ENCODE data around the gene STEAP1. TPM values are rescaled to one million over a fixed set of nuclear protein-coding genes. Genes with fewer than 3 reads are reported as not detected.
"Not testable (repeated sequence)": the region's sequence is repeated elsewhere in the genome, so short reads cannot be mapped to it uniquely, and the experiment has no call there.

The STEAP1 gene
- total RNA-seq, 1 experiment from 2014 or later: 5.5 TPM

DNA sequence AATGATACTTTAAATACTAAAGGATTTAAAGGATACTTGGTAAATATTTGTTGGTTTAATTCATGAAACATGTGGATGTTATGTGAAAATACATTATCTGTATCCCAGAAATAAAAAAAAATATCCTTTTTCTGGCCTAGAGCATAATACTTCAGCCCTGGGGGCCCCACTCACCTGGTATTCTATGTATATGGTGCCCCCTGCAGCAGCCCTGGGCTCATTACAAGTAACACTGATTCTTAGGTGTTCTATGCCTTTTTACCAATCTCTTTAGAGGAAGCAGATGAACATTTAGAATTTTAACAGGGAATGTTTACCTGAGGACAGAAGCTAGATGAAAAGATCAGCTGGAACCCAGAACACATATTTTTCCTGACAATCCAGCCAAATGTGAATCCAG, 4.8 kb upstream of the STEAP1 start:
- POLR2A ChIA-PET; H3K36me3 ChIP-seq (ENCODE audit: control insufficient read depth, insufficient read depth, low read length); H3K27ac ChIP-seq (ENCODE audit: low read length); H3K4me3 ChIP-seq (ENCODE audit: low read depth in 2 of 2, low read length in 2 of 2); in situ Hi-C loops (cut with HindIII; ENCODE audit: low pct_unique_long_range_greater_than_20kb, low sequenced_read_pairs); BruUV-seq (replicated peaks); CTCF ChIA-PET; H3K9me3 ChIP-seq (ENCODE audit: control insufficient read depth, insufficient read depth, low read depth, low read length); ATAC-seq; DNase-seq (ENCODE audit: low read depth, low spot score); H3K4me1 ChIP-seq (ENCODE audit: control insufficient read depth, insufficient read depth, low read length); H3K27me3 ChIP-seq (ENCODE audit: control insufficient read depth, insufficient read depth, low read length): not testable (repeated sequence)
- TF ChIP-seq, protein P1, sequence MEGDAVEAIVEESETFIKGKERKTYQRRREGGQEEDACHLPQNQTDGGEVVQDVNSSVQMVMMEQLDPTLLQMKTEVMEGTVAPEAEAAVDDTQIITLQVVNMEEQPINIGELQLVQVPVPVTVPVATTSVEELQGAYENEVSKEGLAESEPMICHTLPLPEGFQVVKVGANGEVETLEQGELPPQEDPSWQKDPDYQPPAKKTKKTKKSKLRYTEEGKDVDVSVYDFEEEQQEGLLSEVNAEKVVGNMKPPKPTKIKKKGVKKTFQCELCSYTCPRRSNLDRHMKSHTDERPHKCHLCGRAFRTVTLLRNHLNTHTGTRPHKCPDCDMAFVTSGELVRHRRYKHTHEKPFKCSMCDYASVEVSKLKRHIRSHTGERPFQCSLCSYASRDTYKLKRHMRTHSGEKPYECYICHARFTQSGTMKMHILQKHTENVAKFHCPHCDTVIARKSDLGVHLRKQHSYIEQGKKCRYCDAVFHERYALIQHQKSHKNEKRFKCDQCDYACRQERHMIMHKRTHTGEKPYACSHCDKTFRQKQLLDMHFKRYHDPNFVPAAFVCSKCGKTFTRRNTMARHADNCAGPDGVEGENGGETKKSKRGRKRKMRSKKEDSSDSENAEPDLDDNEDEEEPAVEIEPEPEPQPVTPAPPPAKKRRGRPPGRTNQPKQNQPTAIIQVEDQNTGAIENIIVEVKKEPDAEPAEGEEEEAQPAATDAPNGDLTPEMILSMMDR (IDR thresholded peaks at IDR 0.05): peak; percentile 69
- intact Hi-C loops (cut with micrococcal nuclease; ENCODE audit: unreplicated experiment): loop anchor here (5.0 kb wide), 1 partner anchor 1607 kb away; no protein-coding TSS in a partner anchor

DNA sequence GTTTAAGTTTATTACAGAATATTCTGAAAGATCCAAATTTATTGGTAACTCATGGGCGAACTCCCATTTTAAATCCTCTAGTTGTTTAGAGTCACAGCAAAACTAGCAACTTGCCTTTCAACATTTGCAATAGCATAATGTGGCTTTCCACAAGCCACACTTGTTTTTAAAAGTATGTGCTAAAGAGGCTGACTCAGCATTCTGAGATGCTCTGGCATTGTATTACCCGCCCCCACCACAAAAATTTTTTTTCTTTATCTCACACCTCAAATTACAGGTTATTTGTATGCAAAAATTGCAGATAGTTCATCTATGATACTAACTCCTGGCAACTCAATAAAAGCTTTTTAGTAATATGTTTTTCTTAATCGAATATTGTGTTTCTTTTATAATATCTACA, 2.4 kb upstream of the STEAP1 start:
- H3K9me3 ChIP-seq (ENCODE audit: control insufficient read depth, insufficient read depth, low read depth, low read length); H3K27me3 ChIP-seq (ENCODE audit: control insufficient read depth, insufficient read depth, low read length); DNase-seq (ENCODE audit: low read depth, low spot score); in situ Hi-C loops (cut with HindIII; ENCODE audit: low pct_unique_long_range_greater_than_20kb, low sequenced_read_pairs); BruUV-seq (replicated peaks); ATAC-seq; H3K4me3 ChIP-seq (ENCODE audit: low read depth in 2 of 2, low read length in 2 of 2); H3K4me1 ChIP-seq (ENCODE audit: control insufficient read depth, insufficient read depth, low read length); H3K36me3 ChIP-seq (ENCODE audit: control insufficient read depth, insufficient read depth, low read length); CTCF ChIA-PET; POLR2A ChIA-PET; H3K27ac ChIP-seq (ENCODE audit: low read length): not testable (repeated sequence)
- intact Hi-C loops (cut with micrococcal nuclease; ENCODE audit: unreplicated experiment): loop anchor here (2.0 kb wide), 1 partner anchor 275 kb away; no protein-coding TSS in a partner anchor

DNA sequence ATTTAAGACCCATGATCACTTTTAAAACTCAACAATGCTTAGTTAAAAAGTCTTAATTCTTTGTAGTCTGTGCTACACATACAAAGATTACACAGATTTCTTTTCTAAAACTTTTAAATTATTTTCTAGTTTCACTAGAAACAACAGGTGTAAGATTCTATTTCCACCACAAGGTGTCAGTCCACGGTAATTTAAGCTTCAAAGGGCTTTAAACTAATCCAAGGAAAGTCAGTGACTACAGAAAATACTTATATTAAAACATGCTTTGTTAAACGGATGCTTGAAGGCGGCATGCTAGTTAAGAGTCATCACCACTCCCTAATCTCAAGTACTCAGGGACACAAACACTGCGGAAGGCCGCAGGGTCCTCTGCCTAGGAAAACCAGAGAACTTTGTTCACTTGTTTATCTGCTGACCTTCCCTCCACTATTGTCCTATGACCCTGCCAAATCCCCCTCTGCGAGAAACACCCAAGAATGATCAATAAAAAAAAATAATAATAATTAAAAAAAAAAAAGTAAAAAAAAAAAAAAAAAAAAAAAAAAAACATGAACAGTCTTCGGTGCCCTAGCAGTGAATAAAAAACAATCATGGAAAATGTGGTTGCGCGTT, 1.5 kb upstream of the STEAP1 start:
- BruUV-seq (replicated peaks); DNase-seq (ENCODE audit: low read depth, low spot score); H3K36me3 ChIP-seq (ENCODE audit: control insufficient read depth, insufficient read depth, low read length); in situ Hi-C loops (cut with HindIII; ENCODE audit: low pct_unique_long_range_greater_than_20kb, low sequenced_read_pairs); H3K4me1 ChIP-seq (ENCODE audit: control insufficient read depth, insufficient read depth, low read length); H3K27me3 ChIP-seq (ENCODE audit: control insufficient read depth, insufficient read depth, low read length); ATAC-seq; H3K4me3 ChIP-seq (ENCODE audit: low read depth in 2 of 2, low read length in 2 of 2); H3K9me3 ChIP-seq (ENCODE audit: control insufficient read depth, insufficient read depth, low read depth, low read length); H3K27ac ChIP-seq (ENCODE audit: low read length); POLR2A ChIA-PET: not testable (repeated sequence)
- CTCF ChIA-PET: interaction anchor here (0.7 kb wide), 1 partner anchor 19 kb away, joined by 9 read pairs; no protein-coding TSS in a partner anchor
- intact Hi-C loops (cut with micrococcal nuclease; ENCODE audit: unreplicated experiment): loop anchor here (2.0 kb wide), 1 partner anchor 274 kb away; no protein-coding TSS in a partner anchor
- TF ChIP-seq, protein P1 (IDR thresholded peaks at IDR 0.05): peak; percentile 64

DNA sequence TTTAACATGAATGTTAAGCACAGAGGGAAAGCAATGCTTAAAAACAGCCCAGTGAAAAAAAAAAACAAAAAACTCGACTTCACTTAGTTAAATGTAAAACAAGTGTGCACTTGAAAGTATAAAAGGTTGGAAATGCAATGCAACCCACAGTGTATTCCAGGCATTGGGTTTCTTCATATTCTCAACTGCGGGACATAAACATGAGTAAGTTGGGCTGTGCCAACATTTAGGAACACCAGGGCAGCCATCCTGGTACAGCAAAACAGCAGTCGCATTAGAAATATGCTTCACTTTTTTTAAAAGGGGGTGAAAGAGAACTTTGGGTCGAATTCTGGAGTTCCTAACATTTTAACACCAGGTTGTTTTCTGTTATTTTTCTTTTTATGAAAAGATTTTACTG, 937 bp downstream of the STEAP1 start:
- no peak overlapping the region for H3K27ac ChIP-seq (ENCODE audit: low read length)
- H3K4me1 ChIP-seq (ENCODE audit: control insufficient read depth, insufficient read depth, low read length): no peaks in the 10 kb centered on the region
- ChIA-PET POLR2A (no interaction called here), CTCF (no interaction called here)
- no peaks in the 10 kb centered on the region for H3K27me3 ChIP-seq (ENCODE audit: control insufficient read depth, insufficient read depth, low read length)
- DNase-seq (ENCODE audit: low read depth, low spot score) (no peak), ATAC-seq (no peak)
- no peaks in the 10 kb centered on the region for H3K36me3 ChIP-seq (ENCODE audit: control insufficient read depth, insufficient read depth, low read length)
- BruUV-seq (replicated peaks): no TSS peak
- peak overlapping the region in 1 of 2 experiments; percentile 37; a peak in 2 of 4 replicates for H3K4me3 ChIP-seq (ENCODE audit: low read depth in 2 of 2, low read length in 2 of 2)
- in situ Hi-C loops (cut with HindIII; ENCODE audit: low pct_unique_long_range_greater_than_20kb, low sequenced_read_pairs) (no loop called here), intact Hi-C loops (cut with micrococcal nuclease; ENCODE audit: unreplicated experiment) (loop anchor here (2.0 kb wide), 1 partner anchor 108 kb away; no protein-coding TSS in a partner anchor)
- H3K9me3 ChIP-seq (ENCODE audit: control insufficient read depth, insufficient read depth, low read depth, low read length): no peaks in the 10 kb centered on the region
- TF ChIP-seq, protein P1 (IDR thresholded peaks at IDR 0.05): no peak
- TF ChIP-seq TCF7L2 (IDR thresholded peaks at IDR 0.05; ENCODE audit: low read depth, low read length) (no peak), POLR2AphosphoS5 (IDR thresholded peaks at IDR 0.05; ENCODE audit: low read depth, low read length) (no peak), SIN3A (IDR thresholded peaks at IDR 0.05; ENCODE audit: borderline replicate concordance, insufficient read depth, low read depth, low read length) (no peak)
- TF ChIP-seq, protein P2, sequence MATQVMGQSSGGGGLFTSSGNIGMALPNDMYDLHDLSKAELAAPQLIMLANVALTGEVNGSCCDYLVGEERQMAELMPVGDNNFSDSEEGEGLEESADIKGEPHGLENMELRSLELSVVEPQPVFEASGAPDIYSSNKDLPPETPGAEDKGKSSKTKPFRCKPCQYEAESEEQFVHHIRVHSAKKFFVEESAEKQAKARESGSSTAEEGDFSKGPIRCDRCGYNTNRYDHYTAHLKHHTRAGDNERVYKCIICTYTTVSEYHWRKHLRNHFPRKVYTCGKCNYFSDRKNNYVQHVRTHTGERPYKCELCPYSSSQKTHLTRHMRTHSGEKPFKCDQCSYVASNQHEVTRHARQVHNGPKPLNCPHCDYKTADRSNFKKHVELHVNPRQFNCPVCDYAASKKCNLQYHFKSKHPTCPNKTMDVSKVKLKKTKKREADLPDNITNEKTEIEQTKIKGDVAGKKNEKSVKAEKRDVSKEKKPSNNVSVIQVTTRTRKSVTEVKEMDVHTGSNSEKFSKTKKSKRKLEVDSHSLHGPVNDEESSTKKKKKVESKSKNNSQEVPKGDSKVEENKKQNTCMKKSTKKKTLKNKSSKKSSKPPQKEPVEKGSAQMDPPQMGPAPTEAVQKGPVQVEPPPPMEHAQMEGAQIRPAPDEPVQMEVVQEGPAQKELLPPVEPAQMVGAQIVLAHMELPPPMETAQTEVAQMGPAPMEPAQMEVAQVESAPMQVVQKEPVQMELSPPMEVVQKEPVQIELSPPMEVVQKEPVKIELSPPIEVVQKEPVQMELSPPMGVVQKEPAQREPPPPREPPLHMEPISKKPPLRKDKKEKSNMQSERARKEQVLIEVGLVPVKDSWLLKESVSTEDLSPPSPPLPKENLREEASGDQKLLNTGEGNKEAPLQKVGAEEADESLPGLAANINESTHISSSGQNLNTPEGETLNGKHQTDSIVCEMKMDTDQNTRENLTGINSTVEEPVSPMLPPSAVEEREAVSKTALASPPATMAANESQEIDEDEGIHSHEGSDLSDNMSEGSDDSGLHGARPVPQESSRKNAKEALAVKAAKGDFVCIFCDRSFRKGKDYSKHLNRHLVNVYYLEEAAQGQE (IDR thresholded peaks at IDR 0.05; ENCODE audit: insufficient read depth in 1 of 2, low read depth in 2 of 2, low read length in 1 of 2): no peak

Measured in Panc1 (cell line).